HEK293 (cell line): ENCODE data around the gene PPP4C.

Experiments
- ATF2 ChIP-seq: fragments of 450-650 bp; formaldehyde crosslinking; IDR thresholded peaks from 2 replicates; pipeline ENCODE4 v1.5.1; 2016; ENCODE audit warnings: missing biosample characterization, missing genetic modification characterization, low read depth
- HOXD13 ChIP-seq: sonication (generic); formaldehyde crosslinking; IDR thresholded peaks from 2 replicates; pipeline ENCODE4 v1.8.0; 2022; ENCODE audit warnings: missing genetic modification reagents, borderline replicate concordance
- IKZF3 ChIP-seq: fragments of 450-650 bp; IDR thresholded peaks from 2 replicates; pipeline ENCODE4 v1.5.0; 2018; ENCODE audit warnings: missing biosample characterization, mild to moderate bottlenecking, missing genetic modification characterization, moderate library complexity
- PATZ1 ChIP-seq: fragments of 450-650 bp; formaldehyde crosslinking; IDR thresholded peaks from 2 replicates; pipeline ENCODE4 v1.5.1; 2016; ENCODE audit warnings: missing biosample characterization, missing genetic modification characterization
- SETDB1 ChIP-seq: IDR thresholded peaks from one replicate; pipeline ENCODE4 v1.6.1; 2017; ENCODE audit warnings: mild to moderate bottlenecking, low read length, moderate library complexity, mixed read lengths; ENCODE audit not compliant: insufficient read length
- ZNF16 ChIP-seq: fragments of 450-650 bp; formaldehyde crosslinking; IDR thresholded peaks from 2 replicates; pipeline ENCODE4 v1.5.1; 2016; ENCODE audit warnings: low read depth, missing biosample characterization, missing genetic modification characterization
- ZNF23 ChIP-seq: fragments of 450-650 bp; formaldehyde crosslinking; IDR thresholded peaks from 2 replicates; pipeline ENCODE4 v1.5.1; 2016; ENCODE audit warnings: missing biosample characterization, missing genetic modification characterization, borderline replicate concordance
- ZNF341 ChIP-seq: fragments of 450-650 bp; formaldehyde crosslinking; IDR thresholded peaks from 2 replicates; pipeline ENCODE4; 2016; ENCODE audit warnings: low read depth, missing biosample characterization, missing genetic modification characterization
- TF ChIP-seq, protein P1 (sequence below): fragments of 450-650 bp; formaldehyde crosslinking; IDR thresholded peaks from 2 replicates; pipeline ENCODE4 v1.5.1; 2016; ENCODE audit warnings: missing biosample characterization, missing genetic modification characterization

DNA sequence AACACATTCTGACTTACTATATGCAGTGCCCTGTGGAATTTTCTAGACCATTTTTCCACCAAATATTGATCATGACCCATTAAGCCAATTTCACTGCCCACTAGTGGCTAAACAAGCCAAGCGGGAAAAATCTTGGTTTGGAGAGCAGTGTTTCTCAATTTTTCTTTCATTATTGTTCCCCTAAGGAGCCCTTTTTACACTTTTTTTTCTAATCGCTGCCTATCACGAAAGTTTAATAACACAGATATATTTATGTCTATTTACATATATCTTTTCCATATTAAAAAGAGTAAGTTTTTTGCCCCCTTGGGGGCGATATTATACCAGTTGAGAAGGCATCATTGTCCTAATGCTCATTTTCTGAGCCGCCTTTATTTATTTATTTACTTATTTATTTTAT lies 34.0 kb upstream of the PPP4C start:
- TF ChIP-seq PATZ1 (tag by site-specific recombination) = no peak
- no peak for TF ChIP-seq ZNF23 (tag by site-specific recombination)
- TF ChIP-seq, protein P1, sequence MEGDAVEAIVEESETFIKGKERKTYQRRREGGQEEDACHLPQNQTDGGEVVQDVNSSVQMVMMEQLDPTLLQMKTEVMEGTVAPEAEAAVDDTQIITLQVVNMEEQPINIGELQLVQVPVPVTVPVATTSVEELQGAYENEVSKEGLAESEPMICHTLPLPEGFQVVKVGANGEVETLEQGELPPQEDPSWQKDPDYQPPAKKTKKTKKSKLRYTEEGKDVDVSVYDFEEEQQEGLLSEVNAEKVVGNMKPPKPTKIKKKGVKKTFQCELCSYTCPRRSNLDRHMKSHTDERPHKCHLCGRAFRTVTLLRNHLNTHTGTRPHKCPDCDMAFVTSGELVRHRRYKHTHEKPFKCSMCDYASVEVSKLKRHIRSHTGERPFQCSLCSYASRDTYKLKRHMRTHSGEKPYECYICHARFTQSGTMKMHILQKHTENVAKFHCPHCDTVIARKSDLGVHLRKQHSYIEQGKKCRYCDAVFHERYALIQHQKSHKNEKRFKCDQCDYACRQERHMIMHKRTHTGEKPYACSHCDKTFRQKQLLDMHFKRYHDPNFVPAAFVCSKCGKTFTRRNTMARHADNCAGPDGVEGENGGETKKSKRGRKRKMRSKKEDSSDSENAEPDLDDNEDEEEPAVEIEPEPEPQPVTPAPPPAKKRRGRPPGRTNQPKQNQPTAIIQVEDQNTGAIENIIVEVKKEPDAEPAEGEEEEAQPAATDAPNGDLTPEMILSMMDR (tag by site-specific recombination) = peak; percentile 78
- no peak for TF ChIP-seq ZNF16
- no peak for TF ChIP-seq ZNF341 (tag by site-specific recombination)
- TF ChIP-seq HOXD13 (CRISPR knock-in tag) = no peak
- TF ChIP-seq ATF2 = no peak
- TF ChIP-seq SETDB1 = no peak
- no peak for TF ChIP-seq IKZF3 (tag by site-specific recombination)
